Activated CD4-positive, alpha-beta T cell treated with anti-CD3 and anti-CD28 coated beads, Interleukin-2, amount 10 ng/mL, durations not matched to agents 24 days and 14 days (primary cell): ENCODE data around the gene CBY3. TPM values are rescaled to one million over a fixed set of nuclear protein-coding genes. Genes with fewer than 3 reads are reported as not detected.
A peak's percentile ranks its signal among the peaks of the same experiment; 100 is the strongest.
"Not testable (repeated sequence)": the region's sequence is repeated elsewhere in the genome, so short reads cannot be mapped to it uniquely, and the experiment has no call there.

Experiments
- DNase-seq: peaks from one replicate; pipeline ENCODE4 v3.0.0; 2022
- H3K27ac Mint-ChIP-seq: one replicate; pipeline ENCODE4 v1.8.0; 2022; ENCODE audit warnings: mild to moderate bottlenecking, mixed read lengths
- H3K27me3 Mint-ChIP-seq: one replicate; pipeline ENCODE4 v1.8.0; 2022; ENCODE audit warnings: mixed read lengths
- H3K36me3 Mint-ChIP-seq: one replicate; pipeline ENCODE4 v1.8.0; 2022; ENCODE audit warnings: low read depth, mild to moderate bottlenecking, mixed read lengths
- H3K4me1 Mint-ChIP-seq: one replicate; pipeline ENCODE4 v1.8.0; 2021; ENCODE audit warnings: mixed read lengths
- H3K4me3 Mint-ChIP-seq: one replicate; pipeline ENCODE4 v1.8.0; 2022; ENCODE audit warnings: mild to moderate bottlenecking, moderate library complexity, mixed read lengths
- H3K9me3 Mint-ChIP-seq: one replicate; pipeline ENCODE4 v1.8.0; 2021; ENCODE audit warnings: mixed read lengths
- intact Hi-C: fragments of 100-400 bp; cut with micrococcal nuclease; formaldehyde crosslinking; loops from one replicate; pipeline ENCODE4 v1.15.1; 2023
- total RNA-seq: library from RNA; stranded (reverse); gene quantifications from 2 replicates; pipeline ENCODE4 v1.2.3, GENCODE V29; 2022

The CBY3 gene
- total RNA-seq, 1 donor from 2014 or later: 0.63 TPM

DNA sequence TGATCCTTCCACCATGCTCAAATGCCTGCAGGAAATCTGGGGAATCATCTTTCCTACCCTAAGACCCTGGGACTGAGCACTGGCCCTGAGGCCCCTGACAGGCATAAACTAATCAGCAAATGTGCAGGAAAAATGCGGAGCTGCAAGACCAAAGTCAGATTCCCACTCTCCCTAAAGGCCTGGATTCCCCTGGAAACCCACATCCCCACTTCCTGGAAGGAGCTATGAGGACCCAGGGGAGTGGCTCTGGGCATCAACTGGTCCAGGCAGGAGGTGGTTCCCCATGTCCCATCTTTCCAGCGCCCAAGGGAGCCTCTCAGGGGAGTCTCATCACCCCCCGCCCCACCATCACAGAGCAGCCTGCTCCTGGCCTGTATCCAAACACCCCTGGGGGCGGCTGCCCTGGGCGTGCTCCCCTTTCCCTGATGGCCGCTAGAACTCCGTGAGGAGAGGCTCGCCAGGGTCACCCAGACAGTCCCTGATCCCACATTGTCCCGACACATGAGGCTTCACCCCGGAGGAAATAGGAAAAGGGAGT, 31.6 kb downstream of the CBY3 start:
- intact Hi-C loops, H3K36me3 Mint-ChIP-seq, H3K9me3 Mint-ChIP-seq, H3K27me3 Mint-ChIP-seq, H3K4me3 Mint-ChIP-seq, DNase-seq, H3K27ac Mint-ChIP-seq, H3K4me1 Mint-ChIP-seq: not testable (repeated sequence)

DNA sequence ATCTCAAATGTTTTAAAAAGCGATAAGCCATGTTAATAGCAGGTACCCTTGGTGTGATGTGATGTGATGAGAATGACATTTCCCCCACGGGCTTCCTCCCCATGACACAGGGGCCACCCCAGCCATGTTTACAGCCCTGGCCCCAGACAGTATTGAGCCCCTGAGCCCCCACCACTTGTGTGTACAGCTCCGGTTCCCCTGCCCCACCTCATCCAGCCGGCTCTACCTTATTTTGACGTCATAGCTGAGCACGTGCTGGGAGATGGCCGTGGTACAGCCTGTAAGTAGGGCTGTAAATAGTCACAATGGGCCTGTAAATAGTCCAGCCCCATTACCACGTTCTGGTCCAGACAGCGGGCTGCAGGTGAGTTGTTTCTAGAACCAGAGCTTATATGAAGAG, 32.4 kb downstream of the CBY3 start:
- Mint-ChIP-seq H3K27ac (no peak overlapping the region), H3K27me3 (peaks cover 2% of the 10 kb centered on the region), H3K9me3 (no peaks in the 10 kb centered on the region), H3K4me1 (no peaks in the 10 kb centered on the region), H3K36me3 (no peaks in the 10 kb centered on the region), H3K4me3 (no peak overlapping the region)
- no peak for DNase-seq
- intact Hi-C loops: no loop called here

DNA sequence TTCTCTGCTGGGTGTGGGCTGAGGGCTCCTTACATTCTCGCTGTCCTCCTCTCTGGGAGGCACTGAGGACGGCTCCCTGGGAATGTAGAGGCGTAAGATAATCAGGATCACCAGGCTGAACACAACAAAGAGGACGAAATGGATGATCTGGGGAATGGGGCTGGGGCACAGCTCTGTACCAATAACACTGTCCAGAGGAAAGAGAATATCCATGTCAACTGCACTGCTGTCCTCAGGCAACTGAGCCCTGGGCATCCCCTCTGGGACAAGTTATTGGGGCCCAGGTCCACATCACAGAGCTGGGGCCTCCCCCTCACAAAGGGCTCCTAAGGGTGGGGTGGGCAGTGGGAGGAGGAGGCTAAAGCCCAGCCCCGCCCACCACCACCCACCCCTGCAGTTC, 36.1 kb downstream of the CBY3 start:
- H3K27me3 Mint-ChIP-seq, intact Hi-C loops, H3K4me3 Mint-ChIP-seq, H3K4me1 Mint-ChIP-seq, H3K36me3 Mint-ChIP-seq, DNase-seq, H3K27ac Mint-ChIP-seq, H3K9me3 Mint-ChIP-seq: not testable (repeated sequence)

DNA sequence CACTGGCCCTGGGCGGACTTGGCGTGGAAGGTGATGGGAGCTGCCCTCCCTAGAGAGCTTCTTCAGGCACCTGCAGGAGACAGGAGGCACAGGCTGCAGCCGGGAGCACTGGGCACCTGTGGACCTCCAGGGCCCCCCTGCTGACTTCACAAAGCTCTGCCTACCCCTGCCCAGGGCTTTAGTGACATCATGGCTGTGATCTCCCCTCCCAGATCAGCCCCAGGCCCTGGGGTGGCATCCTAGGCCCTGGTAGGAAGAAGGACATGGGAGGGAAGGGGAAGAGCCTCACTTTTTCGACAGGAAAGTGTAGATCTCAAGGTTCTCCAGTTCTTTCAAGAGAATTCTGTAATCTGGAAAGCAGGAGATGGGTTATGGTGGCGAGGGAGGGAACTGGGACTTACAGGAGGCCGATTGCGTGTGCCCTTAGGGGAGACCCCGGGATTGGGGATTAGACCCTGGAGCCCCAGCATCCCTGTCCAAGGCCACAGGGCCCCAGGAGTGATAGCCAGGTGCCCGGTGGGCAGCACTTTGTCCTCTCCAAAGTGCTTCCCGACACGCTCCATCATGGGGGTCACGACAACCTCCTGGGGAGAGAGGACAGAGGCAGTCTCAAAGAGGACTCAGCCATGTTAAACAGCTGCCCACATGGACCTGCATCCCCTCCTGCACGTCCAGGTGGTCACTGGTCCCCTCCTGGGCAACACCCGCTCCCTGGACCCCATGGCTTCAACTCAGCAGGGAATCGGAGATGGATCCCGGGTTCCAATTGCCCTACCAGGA, 37.5 kb downstream of the CBY3 start:
- intact Hi-C loops, DNase-seq, H3K27me3 Mint-ChIP-seq, H3K27ac Mint-ChIP-seq, H3K4me1 Mint-ChIP-seq, H3K9me3 Mint-ChIP-seq, H3K4me3 Mint-ChIP-seq, H3K36me3 Mint-ChIP-seq: not testable (repeated sequence)

DNA sequence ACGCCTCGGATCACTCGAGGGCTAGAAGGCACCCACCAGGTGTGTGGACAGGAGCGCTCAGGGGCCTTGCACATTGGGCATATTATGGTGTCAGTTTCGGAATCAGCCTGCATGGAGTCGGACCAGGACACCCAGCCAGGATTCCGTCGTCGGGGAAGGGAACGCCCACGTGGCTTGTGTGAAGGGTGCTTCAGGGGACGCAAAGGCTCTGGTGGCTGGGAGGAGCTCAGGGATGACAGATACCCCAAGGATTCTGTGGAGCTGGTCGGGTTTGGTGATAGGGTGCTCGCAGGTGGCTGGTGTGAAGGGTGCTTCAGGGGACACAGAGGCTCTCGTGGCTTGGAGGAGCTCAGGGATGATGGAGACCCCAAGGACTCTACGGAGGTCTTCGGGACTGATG, 38.2 kb downstream of the CBY3 start:
- H3K36me3 Mint-ChIP-seq, H3K9me3 Mint-ChIP-seq, H3K27me3 Mint-ChIP-seq, H3K27ac Mint-ChIP-seq, intact Hi-C loops, DNase-seq, H3K4me1 Mint-ChIP-seq, H3K4me3 Mint-ChIP-seq: not testable (repeated sequence)

DNA sequence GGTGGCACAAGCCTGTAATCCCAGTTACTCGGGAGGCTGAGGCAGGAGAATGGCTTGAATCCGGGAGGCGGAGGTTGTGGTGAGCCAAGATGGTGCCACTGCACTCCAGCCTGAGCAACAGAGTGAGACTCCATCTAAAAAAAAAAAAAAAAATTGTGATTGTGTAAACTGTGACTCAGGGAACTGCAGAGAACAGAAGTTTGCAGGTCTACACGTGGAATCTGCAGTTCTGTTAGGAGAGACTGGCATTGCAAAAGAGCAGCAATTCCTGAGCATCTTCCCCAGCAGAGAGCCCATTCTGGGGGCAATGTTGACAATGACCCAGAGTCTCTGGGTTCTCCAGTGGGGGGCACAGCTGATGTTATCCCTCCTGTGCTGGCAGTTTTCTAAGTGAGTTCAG, 39.1 kb downstream of the CBY3 start:
- H3K9me3 Mint-ChIP-seq, H3K27me3 Mint-ChIP-seq, H3K36me3 Mint-ChIP-seq, H3K27ac Mint-ChIP-seq, intact Hi-C loops, H3K4me3 Mint-ChIP-seq, DNase-seq, H3K4me1 Mint-ChIP-seq: not testable (repeated sequence)

DNA sequence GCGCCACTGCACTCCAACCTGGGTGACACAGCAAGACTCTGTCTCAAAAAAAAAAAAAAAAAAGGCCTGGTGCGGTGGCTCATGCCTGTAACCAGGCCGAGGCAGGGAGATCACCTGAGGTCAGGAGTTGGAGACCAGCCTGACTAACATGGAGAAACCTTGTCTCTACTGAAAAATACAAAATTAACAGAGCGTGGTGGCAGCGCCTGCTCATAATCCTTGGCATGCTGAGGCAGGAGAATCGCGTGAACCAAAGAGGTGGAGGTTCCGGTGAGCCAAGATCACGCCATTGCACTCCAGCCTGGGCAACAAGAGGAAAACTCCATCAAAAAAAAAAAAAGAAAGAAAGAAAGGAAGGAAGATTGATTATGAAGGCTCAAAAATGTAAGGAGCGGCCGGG, 41.5 kb downstream of the CBY3 start:
- H3K4me1 Mint-ChIP-seq, H3K4me3 Mint-ChIP-seq, H3K9me3 Mint-ChIP-seq, H3K27ac Mint-ChIP-seq, H3K27me3 Mint-ChIP-seq, H3K36me3 Mint-ChIP-seq, DNase-seq: not testable (repeated sequence)
- intact Hi-C loops: loop anchor here (2.0 kb wide), 1 partner anchor 24 kb away; no protein-coding TSS in a partner anchor

DNA sequence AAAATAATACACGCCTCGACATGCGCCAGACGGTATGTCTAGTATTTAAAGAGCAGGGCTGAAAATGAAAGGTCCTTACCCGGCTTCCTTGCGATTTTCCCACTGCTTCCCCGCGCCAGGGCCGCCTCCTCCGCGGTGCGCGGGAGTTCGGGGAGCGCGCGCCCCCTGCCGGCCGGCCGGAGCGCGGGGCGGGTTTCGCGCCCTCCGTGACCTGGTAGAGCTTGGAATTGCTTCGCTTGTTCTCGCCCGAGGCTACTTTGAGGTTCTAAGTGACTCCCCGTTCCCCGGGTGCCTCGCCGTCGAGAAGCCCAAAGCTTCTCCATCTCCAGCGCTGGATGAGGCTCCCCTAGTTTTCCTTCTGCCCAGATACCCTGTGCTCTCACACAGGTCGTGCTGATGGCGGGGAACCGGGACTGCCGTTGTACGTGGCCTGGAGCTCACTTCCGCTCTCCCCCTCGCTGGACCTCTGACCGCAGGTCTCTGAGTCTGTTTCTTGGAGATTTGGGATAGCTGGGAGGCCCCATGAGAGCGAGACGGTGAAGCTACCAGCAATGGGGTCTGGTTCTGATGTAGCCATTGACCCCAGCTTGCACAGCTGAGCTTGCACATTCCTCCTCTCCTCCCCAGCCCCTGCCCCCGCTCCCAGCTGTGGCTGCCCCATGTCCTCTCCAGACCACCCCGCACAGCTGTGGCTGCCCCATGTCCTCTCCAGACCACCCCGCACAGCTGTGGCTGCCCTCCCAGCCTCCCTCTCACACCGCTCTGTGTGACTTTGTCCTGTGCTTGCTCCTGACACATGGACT, 46.3 kb downstream of the CBY3 start:
- H3K9me3 Mint-ChIP-seq, H3K36me3 Mint-ChIP-seq: not testable (repeated sequence)

DNA sequence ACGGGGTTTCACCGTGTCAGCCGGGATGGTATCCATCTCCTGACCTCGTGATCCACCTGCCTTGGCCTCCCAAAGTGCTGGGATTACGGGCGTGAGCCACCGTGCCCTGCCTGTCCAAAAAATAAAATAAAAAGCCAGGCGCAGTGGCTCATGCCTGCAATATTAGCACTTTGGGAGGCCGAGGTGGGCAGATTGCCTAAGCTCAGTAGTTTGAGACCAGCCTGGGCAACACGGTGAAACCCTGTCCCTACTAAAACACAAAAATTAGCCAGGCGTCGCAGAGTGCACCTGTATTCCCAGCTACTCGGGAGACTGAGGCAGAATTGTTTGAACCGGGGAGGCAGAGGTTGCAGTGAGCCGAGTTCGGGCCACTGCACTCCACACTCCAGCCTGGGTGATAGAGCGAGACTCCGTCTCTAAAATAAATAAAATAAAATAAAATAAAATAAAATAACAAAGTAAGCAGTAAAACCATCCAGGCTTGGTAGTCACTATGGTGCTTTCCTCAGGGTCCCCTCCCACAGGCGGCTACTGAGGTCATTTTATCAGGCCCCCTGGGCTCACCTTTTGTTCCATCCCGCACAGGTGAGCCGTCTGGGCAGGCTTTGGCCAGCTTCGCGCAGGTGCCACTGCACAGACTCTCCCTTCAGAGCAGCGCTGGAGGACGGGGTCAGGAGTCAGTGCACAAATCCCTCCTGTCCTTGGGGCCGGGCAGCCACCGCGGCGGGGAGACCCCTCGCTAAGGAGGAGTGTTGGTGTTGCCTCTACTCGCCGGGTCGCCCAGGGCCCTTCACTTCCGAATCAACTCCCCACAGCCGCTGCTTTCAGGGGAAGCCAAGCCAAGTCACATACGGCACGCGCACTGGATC, 47.1 kb downstream of the CBY3 start:
- H3K27me3 Mint-ChIP-seq, H3K27ac Mint-ChIP-seq, H3K9me3 Mint-ChIP-seq, H3K4me1 Mint-ChIP-seq, H3K36me3 Mint-ChIP-seq, DNase-seq, intact Hi-C loops: not testable (repeated sequence)
- H3K4me3 Mint-ChIP-seq: peak overlapping the region; percentile 49

More for the DNA sequence above, 46.3 kb downstream of the CBY3 start:
- DNase-seq, intact Hi-C loops, H3K27me3 Mint-ChIP-seq, H3K27ac Mint-ChIP-seq, H3K4me1 Mint-ChIP-seq, H3K4me3 Mint-ChIP-seq: not testable (repeated sequence)

Other genes with a start within 250 kb of the CBY3 start
- gene RUFY1, start 130.5 kb downstream of the CBY3 start, total RNA-seq: 38.8 and 40.6 TPM in 2 replicates
- gene HNRNPH1, start 57.4 kb downstream of the CBY3 start, total RNA-seq: 952 and 964 TPM in 2 replicates
- gene CANX, start 17.9 kb upstream of the CBY3 start, total RNA-seq: 514 and 546 TPM in 2 replicates
- gene MAML1, start 51.8 kb upstream of the CBY3 start, total RNA-seq: 34.6 and 37.3 TPM in 2 replicates
- gene LTC4S, start 113.0 kb upstream of the CBY3 start, total RNA-seq: 0.88 and 1.6 TPM in 2 replicates
- gene MGAT4B, start 125.8 kb upstream of the CBY3 start, total RNA-seq: 126 and 134 TPM in 2 replicates
- gene SQSTM1, start 139.9 kb upstream of the CBY3 start, total RNA-seq: 177 and 183 TPM in 2 replicates
- gene MRNIP, start 177.8 kb upstream of the CBY3 start, total RNA-seq: 27.6 and 27.8 TPM in 2 replicates
- gene TBC1D9B, start 226.9 kb upstream of the CBY3 start, total RNA-seq: 129 and 138 TPM in 2 replicates